Activated gamma-delta T cell treated with anti-CD3 and anti-CD28 coated beads, Interleukin-2, amount 50 U/mL, for 16 hours (primary cell): ENCODE data around the gene IFITM10.
A peak's percentile ranks its signal among the peaks of the same experiment; 100 is the strongest.

Source experiments
- DNase-seq: peaks from one replicate; pipeline ENCODE4 v3.0.0-alpha.2; 2020; ENCODE audit warnings: low read depth

Gene IFITM10

GRCh38 chr11:1707751-1708150 lies 42.6 kb downstream of the IFITM10 start:
- DNase-seq, result no peak

DNA sequence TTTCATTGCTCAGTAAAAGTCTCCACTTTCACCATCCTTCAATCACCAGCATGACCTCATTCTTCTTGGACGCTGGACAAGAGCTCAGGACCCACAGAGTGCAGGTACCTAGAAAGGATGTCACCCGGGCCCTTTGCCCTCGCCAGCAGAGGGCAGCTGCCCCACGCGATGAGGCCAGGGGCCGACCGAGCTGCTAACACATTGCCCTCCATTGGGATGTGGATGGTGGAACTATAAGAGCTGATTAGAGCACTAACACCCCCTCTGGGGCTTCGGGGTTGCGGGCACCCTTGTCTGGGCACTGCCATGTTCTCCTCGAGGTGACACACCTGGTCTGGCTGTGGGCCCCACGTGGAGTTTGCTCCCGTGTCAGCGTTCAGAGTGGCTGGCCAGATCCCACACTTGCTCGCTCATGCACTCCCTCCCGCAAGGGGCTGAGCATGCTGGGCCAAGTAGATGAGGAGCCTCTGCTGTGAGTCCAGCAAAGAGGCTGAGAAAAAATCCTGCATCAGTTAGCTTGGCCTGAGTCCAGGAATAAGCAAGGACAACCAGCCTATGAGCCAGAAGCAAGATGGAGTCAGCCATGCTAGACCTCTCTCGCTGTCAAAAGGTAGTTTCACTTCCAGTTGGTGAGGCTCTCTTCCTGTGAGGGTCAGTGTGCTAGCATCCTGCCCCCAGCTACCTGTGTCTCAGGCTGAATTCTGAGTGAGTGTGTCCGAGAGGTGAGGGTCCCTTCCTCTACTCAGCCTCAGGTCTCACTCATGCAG lies 43.6 kb downstream of the IFITM10 start:
- no peak for DNase-seq

- no peak for DNase-seq
Measured at GRCh38 chr11:1705126-1706052, 45.0 kb downstream of the IFITM10 start.

GRCh38 chr11:1703146-1703545 lies 47.2 kb downstream of the IFITM10 start:
- no peak for DNase-seq

GRCh38 chr11:1702506-1702905 lies 47.9 kb downstream of the IFITM10 start:
- DNase-seq, result no peak

- no peak for DNase-seq
Measured at GRCh38 chr11:1701091-1701807, 49.1 kb downstream of the IFITM10 start.

GRCh38 chr11:1699771-1700170 lies 50.6 kb downstream of the IFITM10 start:
- DNase-seq, result no peak

GRCh38 chr11:1696608-1697570 lies 53.5 kb downstream of the IFITM10 start, which contains the start of gene KRTAP5-6:
Gene KRTAP5-6, plus strand, starts transcription at chr11:1697195. Its CDS starts 51 bp downstream, at chr11:1697246.
- no peak for DNase-seq

DNA sequence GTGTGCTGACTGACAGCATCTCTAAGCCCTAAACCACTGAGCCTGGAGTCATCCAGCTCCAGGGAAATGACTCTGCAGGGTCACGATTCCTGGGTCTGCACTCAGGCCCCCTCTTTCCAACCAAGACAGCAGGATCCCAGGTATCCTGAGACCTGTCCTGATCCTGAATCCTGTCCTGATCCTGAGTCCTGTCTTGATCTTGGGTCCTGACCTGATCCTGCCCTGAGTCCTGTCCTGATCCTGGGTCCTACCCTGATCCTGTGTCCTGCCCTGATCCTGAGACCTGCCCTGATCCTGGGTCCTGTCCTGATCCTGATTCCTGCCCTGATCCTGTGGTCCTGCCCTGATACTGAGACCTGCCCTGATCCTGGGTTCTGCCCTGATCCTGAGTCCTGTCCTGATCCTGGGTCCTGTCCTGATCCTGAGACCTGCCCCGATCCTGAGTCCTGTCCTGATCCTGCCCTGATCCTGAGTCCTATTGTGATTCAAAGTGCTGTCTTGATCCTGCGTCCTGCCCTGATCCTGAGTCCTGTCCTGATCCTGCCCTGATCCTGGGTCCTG lies 54.8 kb downstream of the IFITM10 start:
- DNase-seq, result no peak

DNA sequence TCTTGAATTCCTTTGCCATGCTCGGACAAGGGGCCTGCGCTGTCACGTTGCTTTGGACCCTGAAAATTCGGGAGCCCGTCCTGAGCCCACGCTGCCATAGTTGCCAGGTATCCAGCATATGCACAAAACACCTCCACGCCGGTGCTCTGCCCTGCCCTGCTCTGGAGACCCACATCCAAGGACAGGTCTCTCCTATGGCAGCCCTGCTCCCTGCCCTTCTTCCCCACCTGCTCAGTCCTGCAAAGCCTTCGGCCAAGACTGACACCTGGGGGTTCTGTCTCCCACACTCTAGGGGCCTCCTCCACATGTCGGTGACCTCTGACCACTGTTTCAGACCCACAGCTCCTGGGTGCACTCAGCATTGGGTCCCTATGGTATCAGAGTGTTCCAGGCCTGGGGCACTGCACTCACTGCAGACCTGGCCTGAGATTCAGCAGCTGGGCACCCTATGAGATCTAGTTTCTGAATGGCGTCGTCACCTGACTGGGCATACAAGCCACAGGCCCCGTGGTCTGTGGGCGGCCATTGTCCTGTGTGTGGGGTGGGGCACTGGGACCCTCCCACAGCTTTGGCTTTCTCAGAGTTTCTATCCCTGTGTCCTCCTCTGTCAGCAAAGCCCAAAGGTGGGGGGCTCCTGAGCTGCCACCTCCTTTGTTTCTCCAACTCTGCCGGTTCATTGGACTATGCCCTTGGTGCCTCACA lies 55.4 kb downstream of the IFITM10 start:
- no peak for DNase-seq

DNA sequence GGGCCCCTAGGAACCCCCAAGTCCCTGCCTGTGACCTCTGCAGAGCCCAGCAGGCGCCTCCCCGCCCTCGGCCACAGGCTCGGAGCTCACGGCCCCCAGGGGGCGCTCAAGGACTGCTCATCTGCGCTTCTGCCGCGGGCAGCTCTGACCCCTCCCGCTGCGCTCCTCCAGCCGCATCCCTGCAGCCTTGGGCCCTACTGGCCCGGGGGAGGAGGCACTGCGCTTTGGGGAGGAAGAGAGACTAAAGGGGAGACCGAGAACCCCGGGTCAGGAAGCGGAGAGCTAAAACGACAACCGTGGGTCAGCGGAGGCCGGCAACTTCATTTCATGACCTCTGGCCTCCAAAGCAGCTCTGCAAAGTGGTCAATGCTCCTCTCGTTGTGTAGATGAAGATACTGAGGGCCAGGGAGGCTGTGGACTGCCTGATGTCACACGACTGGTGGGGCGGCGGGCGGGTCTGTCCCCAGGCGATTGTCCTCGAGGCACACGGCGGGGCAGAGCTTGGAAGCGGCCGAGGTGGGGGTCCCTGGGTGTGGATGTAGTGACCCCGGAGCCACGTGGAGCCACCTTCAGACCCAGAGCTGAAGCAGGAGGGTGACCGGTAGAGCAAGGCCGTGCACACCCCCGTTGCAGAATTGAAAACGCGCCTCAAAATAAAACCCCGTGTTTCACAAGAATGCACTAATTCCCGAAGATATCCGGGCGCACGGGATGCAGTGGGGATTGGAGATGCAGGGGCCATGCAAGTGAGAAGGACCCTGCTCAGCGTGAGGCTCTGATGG lies 56.1 kb downstream of the IFITM10 start:
- DNase-seq, result peak; percentile 67

DNA sequence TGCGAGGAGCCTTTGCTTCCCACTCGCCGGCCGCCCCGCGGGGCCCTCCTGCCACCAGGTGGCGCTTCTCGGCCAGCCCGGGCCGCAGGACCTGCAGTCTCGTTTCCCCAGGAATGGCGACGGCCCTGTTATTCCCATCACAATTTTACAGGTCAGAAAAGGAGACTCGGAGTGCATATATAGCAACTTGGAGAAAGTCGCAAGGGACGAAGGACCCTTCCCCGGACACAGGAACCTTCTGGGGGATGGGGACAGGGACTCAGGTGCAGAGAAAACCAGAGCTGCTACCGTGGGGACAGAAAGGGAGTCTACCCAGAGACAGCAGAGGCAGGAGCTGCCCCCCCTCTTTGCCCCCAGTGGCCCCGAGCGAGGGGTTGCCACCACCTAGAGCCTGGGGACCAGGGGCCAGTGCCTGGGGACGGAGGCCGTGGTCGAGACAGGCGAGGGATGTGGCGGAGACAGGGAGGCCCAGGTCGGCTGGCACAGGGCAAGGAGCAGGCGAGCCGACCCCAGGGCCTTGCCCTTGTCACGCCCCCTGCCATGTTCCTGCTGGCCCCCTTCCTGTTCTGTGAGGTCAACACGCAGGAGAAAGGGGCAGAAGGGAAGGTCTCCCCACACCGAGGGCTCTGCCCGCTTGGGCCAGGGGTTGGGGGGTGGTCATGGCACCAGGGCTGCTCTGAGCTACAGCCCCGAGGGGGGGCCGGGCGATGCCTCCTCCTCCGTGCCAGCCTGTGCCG lies 56.9 kb downstream of the IFITM10 start:
- DNase-seq, result peak; percentile 59

GRCh38 chr11:1692708-1693326 lies 57.6 kb downstream of the IFITM10 start:
- no peak for DNase-seq

DNA sequence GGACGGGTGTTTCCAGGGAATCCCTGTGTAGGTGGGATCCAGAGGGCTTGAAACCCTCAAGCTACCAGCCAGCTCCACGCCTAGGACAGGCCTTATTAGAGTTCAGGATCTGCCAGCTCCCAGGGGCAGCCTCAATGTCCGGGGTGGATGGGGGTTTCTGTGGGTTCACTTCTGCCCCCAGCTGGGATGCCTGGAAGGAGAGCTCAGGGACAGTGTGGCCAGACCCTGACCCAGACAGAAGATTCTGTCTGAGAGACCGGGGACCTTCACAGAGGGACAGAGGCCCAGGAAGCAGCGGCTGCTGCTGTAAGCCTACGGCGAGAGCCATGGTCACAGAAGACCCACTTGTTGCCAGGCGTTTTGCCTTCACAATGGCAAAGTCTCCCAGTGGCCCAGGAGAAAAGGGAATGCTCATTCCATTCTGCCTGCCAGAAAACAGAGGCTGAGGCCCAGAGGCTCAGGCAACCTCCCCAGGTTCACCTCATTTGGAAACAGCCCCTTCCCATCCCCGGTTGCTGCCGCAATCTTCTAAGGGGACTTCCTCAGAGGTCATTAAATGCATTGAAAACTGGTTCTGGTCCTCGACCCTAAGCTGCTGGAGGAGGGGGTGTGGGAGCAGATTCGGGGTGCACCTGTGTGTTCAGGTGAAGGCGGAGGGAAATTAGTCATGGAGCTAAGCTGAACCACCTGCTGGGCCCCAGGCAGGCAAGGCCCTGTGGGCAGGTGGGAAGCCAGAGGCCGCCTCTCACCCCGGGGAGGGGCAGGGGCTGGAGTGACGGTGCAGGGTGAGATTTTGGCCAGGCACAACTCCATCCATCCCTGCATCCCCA lies 58.3 kb downstream of the IFITM10 start:
- no peak for DNase-seq

- no peak for DNase-seq
Measured at GRCh38 chr11:1691026-1691877, 59.1 kb downstream of the IFITM10 start.
